Thoracic aorta (tissue), 2 donors: Measurements from ENCODE around the gene CENPW. TPM values are rescaled to one million over a fixed set of nuclear protein-coding genes. Genes with fewer than 3 reads are reported as not detected.

Source experiments
- ATAC-seq: fragments of 150-250 bp; one replicate; pipeline ENCODE4 v1.8.0; 2017; ENCODE audit warnings: low read depth; ENCODE audit not compliant: insufficient number of reproducible peaks, low FRiP score
- DNase-seq: peaks from one replicate; pipeline ENCODE4 v3.0.0-alpha.2; 2020; ENCODE audit warnings: low spot score
- H3K27ac ChIP-seq, 2 donors: fragments of 200-600 bp; sonication (generic); 1 replicate in 1 of 2; 2 replicates in 1 of 2; pipeline ENCODE4 v1.5.1; 2016; ENCODE audit warnings: mild to moderate bottlenecking in 2 of 2, moderate library complexity in 2 of 2
- H3K27me3 ChIP-seq: fragments of 200-600 bp; sonication (generic); replicated peaks from 2 replicates; pipeline ENCODE4 v1.6.0; 2016; ENCODE audit warnings: mild to moderate bottlenecking; ENCODE audit not compliant: insufficient read depth
- H3K36me3 ChIP-seq: fragments of 200-600 bp; sonication (generic); one replicate; pipeline ENCODE4 v1.5.1; 2016
- H3K4me1 ChIP-seq, 2 donors: fragments of 200-600 bp; sonication (generic); 1 replicate in 1 of 2; 2 replicates in 1 of 2; pipeline versions ENCODE4 v1.5.1 to v1.6.0; 2016; ENCODE audit warnings: low read depth in 2 of 2, mild to moderate bottlenecking in 1 of 2; ENCODE audit not compliant: control insufficient read depth in 1 of 2
- H3K4me3 ChIP-seq: fragments of 200-600 bp; sonication (generic); 2 replicates; pipeline ENCODE4 v1.5.1; 2016; ENCODE audit warnings: mild to moderate bottlenecking
- H3K9me3 ChIP-seq: fragments of 200-600 bp; sonication (generic); 2 replicates; pipeline ENCODE4 v1.5.1; 2016
- total RNA-seq, 2 donors: library from RNA; depleted of rRNA; stranded (reverse); fragments of >200 nt; gene quantifications; one replicate each; pipeline versions ENCODE4 v1.1.0 to v1.2.3, GENCODE V29; 2016
- TF ChIP-seq, protein P1 (sequence below): fragments of 200-600 bp; sonication (generic); IDR thresholded peaks from one replicate; pipeline ENCODE4 v1.5.1; 2019; ENCODE audit warnings: antibody characterized with exemption

CENPW gene
- total RNA-seq, 2 donors from 2014 or later, result not detected

GRCh38 chr6:126333729-126334128 lies 6.2 kb upstream of the CENPW start:
- H3K27me3 ChIP-seq, result no peaks in the 10 kb centered on the region
- DNase-seq, result no peak
- no peak overlapping the region for H3K27ac ChIP-seq
- no peaks in the 10 kb centered on the region for H3K36me3 ChIP-seq
- no peak for ATAC-seq
- no peak overlapping the region for H3K4me3 ChIP-seq
- no peaks in the 10 kb centered on the region for H3K4me1 ChIP-seq
- TF ChIP-seq, protein P1, sequence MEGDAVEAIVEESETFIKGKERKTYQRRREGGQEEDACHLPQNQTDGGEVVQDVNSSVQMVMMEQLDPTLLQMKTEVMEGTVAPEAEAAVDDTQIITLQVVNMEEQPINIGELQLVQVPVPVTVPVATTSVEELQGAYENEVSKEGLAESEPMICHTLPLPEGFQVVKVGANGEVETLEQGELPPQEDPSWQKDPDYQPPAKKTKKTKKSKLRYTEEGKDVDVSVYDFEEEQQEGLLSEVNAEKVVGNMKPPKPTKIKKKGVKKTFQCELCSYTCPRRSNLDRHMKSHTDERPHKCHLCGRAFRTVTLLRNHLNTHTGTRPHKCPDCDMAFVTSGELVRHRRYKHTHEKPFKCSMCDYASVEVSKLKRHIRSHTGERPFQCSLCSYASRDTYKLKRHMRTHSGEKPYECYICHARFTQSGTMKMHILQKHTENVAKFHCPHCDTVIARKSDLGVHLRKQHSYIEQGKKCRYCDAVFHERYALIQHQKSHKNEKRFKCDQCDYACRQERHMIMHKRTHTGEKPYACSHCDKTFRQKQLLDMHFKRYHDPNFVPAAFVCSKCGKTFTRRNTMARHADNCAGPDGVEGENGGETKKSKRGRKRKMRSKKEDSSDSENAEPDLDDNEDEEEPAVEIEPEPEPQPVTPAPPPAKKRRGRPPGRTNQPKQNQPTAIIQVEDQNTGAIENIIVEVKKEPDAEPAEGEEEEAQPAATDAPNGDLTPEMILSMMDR, result no peak
- no peaks in the 10 kb centered on the region for H3K9me3 ChIP-seq

GRCh38 chr6:126335210-126335609 lies 4.7 kb upstream of the CENPW start:
- Histone ChIP-seq H3K27ac (no peak overlapping the region), H3K27me3 (no peaks in the 10 kb centered on the region), H3K36me3 (no peaks in the 10 kb centered on the region), H3K9me3 (no peaks in the 10 kb centered on the region), H3K4me1 (peaks cover 0 to under 1% of the 10 kb centered on the region in 2 donors), H3K4me3 (no peak overlapping the region)
- no peak for DNase-seq
- TF ChIP-seq, protein P1, result no peak
- no peak for ATAC-seq

GRCh38 chr6:126337323-126337722 lies 2.6 kb upstream of the CENPW start:
- no peaks in the 10 kb centered on the region for H3K27me3 ChIP-seq
- TF ChIP-seq, protein P1, result no peak
- no peak for DNase-seq
- H3K36me3 ChIP-seq, result no peaks in the 10 kb centered on the region
- H3K4me1 ChIP-seq, result peaks cover 6 to 16% of the 10 kb centered on the region in 2 donors
- no peak overlapping the region for H3K27ac ChIP-seq
- no peaks in the 10 kb centered on the region for H3K9me3 ChIP-seq
- peak; percentile 68 for ATAC-seq
- no peak overlapping the region for H3K4me3 ChIP-seq

- TF ChIP-seq, protein P1, result no peak
- Histone ChIP-seq H3K4me3 (peak overlapping the region; percentile 80), H3K36me3 (no peaks in the 10 kb centered on the region), H3K27me3 (no peaks in the 10 kb centered on the region), H3K4me1 (peaks cover 6 to 16% of the 10 kb centered on the region in 2 donors), H3K9me3 (no peaks in the 10 kb centered on the region), H3K27ac (no peak overlapping the region)
- no peak for DNase-seq
- no peak for ATAC-seq
Measured at GRCh38 chr6:126341126-126341525, 1.2 kb downstream of the CENPW start.

DNA sequence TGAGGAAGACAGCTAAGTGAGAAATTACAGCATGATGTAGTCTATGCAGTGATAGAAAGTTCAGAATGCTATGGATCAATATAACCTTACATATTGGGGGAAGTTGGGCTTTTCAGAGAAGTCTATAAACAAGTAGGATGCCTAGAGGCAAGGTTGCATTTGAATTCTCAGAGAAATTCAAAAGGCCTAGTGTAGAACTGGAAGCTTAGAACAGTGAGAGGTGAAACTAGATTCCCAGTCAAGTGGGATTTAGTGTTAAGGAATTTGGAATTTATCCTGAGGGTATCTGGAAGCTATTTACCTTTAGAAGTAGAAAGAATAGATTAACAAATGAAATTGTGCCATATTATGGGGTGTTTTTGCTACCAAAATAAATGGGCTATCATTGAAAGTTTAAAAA lies 4.3 kb downstream of the CENPW start:
- H3K4me1 ChIP-seq, result peaks cover 6 to 16% of the 10 kb centered on the region in 2 donors
- TF ChIP-seq, protein P1, result no peak
- ATAC-seq (no peak), DNase-seq (no peak)
- no peak overlapping the region for H3K4me3 ChIP-seq
- no peaks in the 10 kb centered on the region for H3K27me3 ChIP-seq
- no peak overlapping the region for H3K27ac ChIP-seq
- H3K36me3 ChIP-seq, result no peaks in the 10 kb centered on the region
- H3K9me3 ChIP-seq, result no peaks in the 10 kb centered on the region
